CD4-positive, alpha-beta T cell treated with Interleukin-17A for 1 hour (primary cell): ENCODE data around the gene GSTP1.
"Not testable (repeated sequence)": the region's sequence is repeated elsewhere in the genome, so short reads cannot be mapped to it uniquely, and the experiment has no call there.

Experiments used
- DNase-seq: peaks from one replicate; pipeline ENCODE4 v3.0.0-alpha.2; 2020

Gene GSTP1

DNA sequence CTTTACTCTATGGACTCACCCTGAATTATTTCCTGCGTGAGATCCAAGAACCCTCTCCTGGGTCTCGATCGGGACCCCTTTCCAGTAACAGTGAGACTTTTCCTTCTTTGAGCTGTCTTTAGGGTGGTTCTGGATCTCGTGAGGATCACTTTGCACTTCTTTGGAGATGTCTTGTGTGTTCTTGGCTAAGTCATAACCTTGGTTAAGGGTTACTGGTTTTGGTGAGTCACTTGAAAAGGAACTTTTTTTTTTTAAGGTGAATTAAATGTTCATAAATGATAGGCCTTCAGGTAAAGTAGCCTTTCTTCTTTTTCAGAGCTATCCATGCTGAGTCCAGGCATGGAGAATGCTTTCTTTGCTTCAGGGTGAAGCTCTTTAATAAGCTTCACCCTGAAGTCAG, 19.4 kb upstream of the GSTP1 start:
- no peak for DNase-seq

DNA sequence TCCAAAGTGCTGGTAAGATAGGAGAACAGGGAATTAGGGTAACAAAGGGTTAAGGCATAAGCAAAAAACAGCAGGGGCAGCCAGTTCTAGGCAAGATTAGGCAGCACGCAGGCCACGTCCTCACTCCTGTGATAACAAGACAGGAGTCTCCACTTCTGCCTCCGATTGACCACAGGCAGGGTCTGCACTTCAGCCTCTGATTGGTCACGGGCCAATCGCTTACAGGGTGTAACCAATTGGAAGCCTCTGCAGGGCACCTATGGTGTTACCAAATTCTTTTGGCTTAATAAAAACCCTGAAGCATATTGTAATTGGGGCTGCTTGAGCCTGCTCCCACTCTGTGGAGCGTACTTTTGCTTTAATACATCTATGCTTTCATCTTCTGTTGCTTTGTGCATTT, 12.2 kb upstream of the GSTP1 start:
- DNase-seq: no peak

DNA sequence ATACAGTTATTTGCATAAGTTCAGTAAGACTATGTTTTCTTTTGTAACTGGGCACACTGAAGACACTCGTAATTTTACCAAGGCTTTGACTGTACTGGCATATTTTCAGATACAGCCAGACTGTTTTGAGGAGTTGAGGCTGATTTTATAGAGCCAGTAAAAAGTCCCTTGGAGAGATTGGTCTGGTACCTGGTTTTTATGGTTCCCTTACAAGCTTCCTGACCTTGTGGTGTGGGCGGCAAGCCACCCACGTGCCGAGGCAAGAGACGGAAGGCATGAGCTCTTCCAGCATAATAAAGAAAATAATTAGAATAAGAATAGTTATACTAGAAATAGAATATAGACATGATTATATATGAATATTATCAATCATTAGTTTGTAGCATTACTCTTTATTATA, 11.3 kb upstream of the GSTP1 start:
- DNase-seq: no peak

DNA sequence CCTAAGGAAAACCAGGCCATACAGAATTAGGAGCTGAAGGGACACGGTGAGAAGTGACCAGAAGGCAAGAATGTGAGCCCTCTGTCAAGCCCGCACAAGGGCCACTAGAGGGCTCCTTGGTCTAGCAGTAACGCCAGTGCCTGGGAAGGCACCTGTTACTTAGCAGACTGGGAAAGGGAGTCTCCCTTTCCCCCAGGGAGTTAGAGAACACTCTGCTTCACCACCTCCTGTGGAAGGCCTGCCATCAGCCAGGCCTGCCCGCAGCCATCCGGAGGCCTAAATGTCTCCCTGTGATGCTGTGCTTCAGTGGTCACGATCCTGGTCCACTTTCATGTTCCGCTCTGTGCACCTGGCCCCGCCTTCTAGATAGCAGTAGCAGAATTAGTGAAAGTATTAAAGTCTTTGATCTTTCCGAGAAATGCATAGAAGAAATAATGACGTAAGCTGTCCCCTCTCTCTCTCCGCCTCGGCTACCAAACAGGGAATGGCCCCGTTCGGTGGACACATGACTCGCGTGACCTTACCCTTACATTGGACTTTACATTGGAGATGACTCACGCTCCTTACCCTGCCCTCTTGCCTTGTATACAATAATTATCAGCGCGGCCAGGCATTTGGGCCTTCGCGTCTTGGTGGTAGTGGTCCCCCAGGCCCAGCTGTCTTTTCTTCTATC, 10.7 kb upstream of the GSTP1 start:
- DNase-seq: peak; percentile 42

DNA sequence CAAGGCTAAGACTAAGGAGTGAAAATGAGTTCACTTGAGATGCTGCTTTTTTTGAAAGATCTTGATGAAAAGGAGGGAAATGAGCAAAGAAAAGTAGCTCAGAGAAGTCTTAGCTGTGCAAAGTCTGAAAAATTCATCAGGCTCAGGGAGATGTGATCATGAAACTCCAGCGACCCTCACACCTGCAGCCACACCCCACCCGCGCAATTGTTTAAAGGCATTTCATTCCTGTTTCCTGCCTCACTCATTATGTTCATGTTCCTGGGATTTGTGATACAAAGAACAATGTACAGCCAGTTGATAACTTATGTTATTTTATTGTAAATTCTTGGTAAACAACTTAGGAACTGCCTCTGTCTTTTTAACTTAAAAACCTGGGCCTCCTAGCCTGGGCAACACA, 8.7 kb upstream of the GSTP1 start:
- no peak for DNase-seq

DNA sequence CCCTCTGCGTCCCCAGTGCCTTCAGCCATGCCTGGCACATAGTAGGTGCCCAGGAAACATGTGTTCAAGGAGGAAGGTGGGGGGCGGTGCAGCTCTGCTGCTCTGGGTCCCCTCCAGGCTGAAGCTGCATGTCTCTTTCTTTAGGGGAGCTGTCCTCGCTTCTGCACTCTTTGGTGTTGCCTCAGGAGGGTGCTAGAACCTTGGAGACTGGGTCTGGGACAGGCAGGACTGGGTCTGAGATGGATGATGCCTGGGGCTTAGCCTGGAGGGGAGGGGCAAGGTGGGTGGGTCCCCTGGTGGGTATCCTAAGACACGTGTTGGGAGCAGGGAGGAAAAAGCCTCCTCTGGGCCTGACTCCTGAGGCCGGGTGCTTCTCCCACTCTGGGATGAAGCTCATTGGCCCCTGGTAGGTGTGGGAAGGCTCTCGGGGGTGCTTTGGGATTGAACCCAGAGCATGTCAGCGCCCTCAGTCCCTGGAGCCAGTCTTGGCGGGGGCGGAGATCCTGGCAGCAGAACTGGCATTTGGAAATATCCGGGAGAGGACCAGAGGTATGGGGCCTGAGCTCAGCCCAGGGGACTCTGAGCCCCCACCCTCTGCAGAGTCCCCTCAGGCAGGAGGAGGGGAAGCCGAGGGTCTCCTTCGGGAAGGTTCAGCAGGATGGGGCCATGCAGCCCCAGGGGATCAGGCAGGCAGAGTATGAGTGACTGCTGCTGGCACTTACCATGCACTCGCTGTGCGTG, 6.7 kb upstream of the GSTP1 start:
- no peak for DNase-seq

DNA sequence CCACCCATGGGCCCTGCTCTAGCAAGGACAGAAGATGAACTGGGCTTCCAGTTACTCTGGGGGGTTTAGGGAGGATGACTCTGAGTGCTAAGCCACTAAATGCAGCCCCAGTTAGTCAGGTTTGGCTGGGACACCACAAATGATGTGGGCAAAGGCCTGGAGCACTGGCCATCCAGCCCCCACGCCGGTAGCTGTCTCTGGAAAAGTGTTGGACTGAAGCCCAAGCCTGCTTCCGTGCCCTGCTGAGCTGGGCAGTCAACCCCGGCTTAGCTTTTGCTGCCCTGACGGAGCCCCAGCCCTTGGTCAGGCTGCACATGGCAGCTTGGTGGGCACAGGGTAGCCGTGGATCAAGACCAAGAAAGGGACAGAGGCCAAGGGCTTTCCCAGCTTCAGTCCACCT, 5.7 kb upstream of the GSTP1 start:
- DNase-seq: no peak

DNA sequence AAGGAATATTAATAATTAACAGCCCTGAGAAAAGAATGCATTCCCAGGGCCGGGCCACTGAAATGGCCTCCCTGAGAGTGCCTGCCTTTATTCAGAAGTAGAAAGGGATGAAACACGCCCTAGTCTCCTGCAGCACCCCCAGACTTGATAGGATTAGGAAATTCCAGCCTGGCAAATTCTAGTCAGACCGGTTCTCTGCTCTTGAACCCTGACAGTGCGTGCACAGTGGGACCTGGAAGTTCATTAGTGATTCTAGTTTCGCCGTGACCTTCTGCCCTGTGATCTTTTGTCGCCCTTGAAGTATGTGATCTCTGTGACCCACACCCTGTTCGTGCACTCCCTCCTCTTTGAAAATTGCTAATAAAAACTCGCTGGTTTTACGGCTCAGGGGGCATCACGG, 2.1 kb upstream of the GSTP1 start:
- no peak for DNase-seq

DNA sequence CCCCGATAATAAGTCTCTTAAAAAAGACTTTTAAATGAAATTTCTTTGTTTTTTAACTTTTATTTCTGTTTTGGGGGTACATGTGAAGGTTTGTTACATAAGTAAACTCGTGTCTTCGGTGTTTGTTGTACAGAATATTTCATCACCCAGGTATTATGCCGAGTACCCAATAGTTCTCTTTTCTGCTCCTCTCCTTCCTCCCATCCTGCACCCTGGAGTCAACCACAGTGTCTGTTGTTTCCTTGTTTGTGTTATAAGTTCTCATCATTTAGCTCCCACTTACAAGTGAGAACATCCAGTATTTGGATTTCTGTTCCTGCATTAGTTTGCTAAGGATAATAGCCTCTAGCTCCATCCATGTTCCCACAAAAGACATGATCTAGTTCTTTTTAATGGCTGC, 1.6 kb upstream of the GSTP1 start:
- DNase-seq: no peak

DNA sequence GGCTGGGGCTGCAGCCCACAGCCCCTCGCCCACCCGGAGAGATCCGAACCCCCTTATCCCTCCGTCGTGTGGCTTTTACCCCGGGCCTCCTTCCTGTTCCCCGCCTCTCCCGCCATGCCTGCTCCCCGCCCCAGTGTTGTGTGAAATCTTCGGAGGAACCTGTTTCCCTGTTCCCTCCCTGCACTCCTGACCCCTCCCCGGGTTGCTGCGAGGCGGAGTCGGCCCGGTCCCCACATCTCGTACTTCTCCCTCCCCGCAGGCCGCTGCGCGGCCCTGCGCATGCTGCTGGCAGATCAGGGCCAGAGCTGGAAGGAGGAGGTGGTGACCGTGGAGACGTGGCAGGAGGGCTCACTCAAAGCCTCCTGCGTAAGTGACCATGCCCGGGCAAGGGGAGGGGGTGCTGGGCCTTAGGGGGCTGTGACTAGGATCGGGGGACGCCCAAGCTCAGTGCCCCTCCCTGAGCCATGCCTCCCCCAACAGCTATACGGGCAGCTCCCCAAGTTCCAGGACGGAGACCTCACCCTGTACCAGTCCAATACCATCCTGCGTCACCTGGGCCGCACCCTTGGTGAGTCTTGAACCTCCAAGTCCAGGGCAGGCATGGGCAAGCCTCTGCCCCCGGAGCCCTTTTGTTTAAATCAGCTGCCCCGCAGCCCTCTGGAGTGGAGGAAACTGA, 731 bp downstream of the GSTP1 start:
- no peak for DNase-seq

DNA sequence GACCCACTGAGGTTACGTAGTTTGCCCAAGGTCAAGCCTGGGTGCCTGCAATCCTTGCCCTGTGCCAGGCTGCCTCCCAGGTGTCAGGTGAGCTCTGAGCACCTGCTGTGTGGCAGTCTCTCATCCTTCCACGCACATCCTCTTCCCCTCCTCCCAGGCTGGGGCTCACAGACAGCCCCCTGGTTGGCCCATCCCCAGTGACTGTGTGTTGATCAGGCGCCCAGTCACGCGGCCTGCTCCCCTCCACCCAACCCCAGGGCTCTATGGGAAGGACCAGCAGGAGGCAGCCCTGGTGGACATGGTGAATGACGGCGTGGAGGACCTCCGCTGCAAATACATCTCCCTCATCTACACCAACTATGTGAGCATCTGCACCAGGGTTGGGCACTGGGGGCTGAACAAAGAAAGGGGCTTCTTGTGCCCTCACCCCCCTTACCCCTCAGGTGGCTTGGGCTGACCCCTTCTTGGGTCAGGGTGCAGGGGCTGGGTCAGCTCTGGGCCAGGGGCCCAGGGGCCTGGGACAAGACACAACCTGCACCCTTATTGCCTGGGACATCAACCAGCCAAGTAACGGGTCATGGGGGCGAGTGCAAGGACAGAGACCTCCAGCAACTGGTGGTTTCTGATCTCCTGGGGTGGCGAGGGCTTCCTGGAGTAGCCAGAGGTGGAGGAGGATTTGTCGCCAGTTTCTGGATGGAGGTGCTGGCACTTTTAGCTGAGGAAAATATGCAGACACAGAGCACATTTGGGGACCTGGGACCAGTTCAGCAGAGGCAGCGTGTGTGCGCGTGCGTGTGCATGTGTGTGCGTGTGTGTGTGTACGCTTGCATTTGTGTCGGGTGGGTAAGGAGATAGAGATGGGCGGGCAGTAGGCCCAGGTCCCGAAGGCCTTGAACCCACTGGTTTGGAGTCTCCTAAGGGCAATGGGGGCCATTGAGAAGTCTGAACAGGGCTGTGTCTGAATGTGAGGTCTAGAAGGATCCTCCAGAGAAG, 1.6 kb downstream of the GSTP1 start:
- DNase-seq: no peak

DNA sequence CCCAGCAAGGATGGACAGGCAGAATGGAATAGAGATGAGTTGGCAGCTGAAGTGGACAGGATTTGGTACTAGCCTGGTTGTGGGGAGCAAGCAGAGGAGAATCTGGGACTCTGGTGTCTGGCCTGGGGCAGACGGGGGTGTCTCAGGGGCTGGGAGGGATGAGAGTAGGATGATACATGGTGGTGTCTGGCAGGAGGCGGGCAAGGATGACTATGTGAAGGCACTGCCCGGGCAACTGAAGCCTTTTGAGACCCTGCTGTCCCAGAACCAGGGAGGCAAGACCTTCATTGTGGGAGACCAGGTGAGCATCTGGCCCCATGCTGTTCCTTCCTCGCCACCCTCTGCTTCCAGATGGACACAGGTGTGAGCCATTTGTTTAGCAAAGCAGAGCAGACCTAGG, 2.3 kb downstream of the GSTP1 start:
- DNase-seq: no peak

DNA sequence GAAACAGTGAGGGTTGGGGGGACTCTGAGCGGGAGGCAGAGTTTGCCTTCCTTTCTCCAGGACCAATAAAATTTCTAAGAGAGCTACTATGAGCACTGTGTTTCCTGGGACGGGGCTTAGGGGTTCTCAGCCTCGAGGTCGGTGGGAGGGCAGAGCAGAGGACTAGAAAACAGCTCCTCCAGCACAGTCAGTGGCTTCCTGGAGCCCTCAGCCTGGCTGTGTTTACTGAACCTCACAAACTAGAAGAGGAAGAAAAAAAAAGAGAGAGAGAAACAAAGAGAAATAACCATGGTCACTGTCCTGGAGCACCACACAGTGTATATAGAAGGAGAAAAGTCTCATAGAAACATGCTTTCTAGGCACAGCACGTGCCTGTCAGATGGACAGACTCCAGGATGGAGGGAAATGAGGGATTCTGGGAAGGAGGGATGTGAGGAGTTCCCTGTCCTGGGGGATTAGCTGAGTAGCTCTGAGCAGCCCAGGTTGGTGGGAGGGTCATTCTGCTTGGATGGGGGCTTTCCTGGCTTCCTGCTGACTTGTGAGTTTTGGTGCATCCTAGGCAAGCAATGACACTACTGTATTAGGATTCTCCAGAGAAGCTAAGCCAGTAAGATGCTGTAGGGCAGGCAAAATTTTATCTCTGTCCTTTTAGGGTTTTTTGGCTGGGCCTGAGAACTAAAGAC, 3.1 kb downstream of the GSTP1 start:
- no peak for DNase-seq

DNA sequence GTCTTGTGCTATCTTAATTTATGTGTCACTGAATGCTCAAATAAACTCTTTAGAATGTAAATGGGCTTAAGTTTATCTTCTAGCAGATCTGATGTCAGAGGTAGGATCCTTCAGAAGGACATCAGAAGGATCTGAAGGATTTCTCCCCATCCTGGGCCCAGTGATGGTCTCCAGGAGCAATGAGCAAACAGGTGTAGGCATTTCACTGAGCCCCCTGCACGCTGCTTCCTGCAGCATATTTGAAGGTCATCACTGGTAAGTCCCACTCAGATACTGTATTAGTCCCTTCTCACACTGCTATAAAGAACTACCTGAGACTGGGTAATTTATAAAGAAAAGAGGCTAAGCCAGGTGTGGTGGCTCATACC, 4.5 kb downstream of the GSTP1 start:
- no peak for DNase-seq

DNA sequence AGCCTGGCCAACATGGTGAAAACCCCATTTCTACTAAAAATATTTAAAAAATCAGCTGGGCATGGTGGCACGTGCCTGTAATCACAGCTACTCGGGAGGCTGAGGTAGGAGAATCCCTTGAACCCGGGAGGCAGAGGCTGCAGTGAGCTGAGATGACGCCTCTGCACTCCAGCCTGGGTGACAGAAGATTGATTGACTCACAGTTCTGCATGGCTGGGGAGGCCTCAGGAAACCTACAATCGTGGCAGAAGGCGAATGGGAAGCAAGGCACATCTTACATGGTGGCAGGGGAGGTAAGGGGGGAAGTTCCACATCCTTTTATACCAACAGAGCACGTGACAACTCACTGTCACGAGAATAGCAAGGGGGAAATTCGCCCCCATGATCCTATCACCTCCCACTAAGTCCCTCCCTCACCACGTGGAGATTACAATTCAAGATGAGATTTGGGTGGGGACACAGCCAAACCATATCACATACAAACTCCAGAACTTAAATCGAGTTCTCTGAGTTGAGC, 5.3 kb downstream of the GSTP1 start:
- DNase-seq: not testable (repeated sequence)

DNA sequence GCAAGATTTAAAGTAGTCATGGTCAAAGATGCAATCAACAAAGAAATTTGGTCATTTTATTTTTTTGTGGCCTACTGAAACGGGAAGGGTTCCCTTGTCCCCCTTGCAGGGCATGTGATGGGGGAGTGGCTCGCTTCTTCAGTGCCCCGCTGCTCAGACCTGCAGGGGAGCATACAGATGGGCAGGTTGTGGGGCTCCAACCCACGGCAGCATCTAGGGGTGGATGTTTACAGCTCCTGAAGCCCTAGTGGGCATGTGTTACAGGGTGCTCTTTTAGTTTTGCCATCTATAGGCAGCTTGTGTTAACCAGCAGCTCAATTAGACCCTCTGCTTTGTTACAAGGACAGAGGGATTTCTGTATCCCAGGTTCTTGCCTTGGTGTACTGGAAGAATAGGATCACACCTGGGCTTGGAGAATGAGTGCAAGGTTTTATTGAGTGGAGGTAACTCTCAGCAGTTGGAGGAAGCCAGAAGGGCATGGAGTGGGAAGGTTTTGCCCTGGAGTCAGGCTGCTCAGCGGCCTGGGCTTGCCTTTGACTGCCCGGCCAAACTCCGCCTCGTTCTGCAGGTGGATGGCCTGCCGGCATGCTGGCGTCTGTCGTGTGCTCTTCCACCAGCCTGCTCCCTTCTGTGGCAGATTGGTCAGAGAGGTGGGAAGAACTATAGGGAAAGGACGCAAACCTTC, 9.4 kb downstream of the GSTP1 start:
- DNase-seq: no peak

DNA sequence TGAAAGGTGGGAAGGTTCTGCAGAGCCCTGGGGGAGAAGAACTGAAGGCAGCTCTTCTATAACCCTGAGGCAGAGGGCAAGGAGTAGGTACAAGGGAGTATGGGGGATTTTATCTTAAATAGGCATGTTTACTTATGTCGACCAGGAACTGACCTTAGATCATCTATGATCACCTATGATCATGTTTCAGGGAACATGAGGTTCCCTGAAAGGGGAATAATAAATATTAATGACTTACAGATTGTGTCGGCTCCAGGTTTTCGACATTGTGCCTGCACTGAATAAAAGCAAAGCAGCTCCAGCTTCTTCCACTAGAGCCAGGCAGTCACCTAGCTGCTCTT, 9.9 kb downstream of the GSTP1 start:
- DNase-seq: no peak

DNA sequence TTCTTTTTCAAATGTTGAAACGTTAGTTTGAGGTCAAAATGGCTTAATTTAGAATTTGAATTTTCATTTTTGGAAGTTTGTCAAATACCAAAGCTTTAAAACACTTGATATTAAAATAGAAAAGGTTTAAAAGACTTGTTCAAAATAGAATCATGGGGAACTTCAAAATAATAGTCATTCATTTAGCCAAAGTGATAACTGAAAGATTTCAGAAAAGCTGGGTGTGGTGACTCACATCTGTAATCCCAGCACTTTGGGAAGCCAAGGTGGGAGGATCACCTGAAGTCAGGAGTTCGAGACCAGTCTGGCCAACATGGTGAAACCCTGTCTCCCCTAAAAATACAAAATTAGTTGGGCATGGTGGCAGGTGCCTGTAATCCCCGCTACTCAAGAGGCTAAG, 10.9 kb downstream of the GSTP1 start:
- DNase-seq: no peak

DNA sequence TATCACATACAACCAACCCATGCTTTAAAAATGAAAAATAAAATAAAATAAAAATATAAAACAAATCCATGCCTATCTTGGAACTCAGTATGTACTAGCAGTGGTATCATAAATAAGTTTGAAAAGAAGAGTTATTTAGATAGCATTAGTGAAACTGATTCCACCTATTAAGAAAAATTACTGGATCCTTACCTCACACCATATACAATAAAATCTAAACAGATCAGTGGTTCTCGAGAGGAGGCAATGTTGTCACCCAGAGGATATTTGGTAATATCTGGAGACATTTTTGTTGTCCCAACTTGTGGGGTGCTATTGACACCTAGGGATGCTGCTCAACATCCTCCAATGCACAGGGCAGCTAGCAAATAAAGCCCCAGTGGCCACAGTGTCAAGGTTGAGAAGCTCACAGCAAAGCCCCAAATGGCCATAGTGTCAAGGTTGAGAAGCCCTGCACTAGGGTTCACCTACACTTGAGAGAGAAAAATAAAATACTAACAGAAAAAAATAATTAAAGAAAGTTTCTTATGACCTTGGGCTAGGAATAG, 13.2 kb downstream of the GSTP1 start:
- DNase-seq: no peak

DNA sequence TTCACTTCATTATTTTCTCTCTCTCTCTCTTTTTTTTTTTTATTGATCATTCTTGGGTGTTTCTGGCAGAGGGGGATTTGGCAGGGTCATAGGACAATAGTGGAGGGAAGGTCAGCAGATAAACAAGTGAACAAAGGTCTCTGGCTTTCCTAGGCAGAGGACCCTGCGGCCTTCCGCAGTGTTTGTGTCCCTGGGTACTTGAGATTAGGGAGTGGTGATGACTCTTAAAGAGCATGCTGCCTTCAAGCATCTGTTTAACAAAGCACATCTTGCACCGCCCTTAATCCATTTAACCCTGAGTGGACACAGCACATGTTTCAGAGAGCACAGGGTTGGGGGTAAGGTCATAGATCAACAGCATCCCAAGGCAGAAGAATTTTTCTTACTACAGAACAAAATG, 13.8 kb downstream of the GSTP1 start:
- DNase-seq: not testable (repeated sequence)

DNA sequence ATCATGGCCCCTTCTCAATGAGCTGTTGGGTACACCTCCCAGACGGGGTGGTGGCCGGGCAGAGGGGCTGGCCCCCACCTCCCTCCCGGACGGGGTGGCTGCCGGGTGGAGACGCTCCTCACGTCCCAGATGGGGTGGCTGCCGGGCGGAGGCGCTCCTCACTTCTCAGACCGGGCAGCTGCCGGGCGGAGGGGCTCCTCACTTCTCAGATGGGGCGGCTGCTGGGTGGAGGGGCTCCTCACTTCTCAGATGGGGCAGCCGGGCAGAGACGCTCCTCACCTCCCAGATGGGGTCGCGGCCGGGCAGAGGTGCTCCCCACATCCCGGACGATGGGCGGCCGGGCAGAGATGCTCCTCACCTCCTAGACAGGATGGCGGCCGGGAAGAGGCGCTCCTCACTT, 14.4 kb downstream of the GSTP1 start:
- not testable (repeated sequence) for DNase-seq
